SU-DHL-6 (cell line): ENCODE results near the gene FAM25A.

Source experiments
- H2AFZ ChIP-seq: fragments of 200-600 bp; sonication (generic); 2 replicates; pipeline ENCODE4 v1.6.1; 2014; ENCODE audit warnings: low read depth, mild to moderate bottlenecking, moderate library complexity, mixed read lengths, antibody characterized with exemption, low read length; ENCODE audit not compliant: severe bottlenecking
- H3F3A ChIP-seq: fragments of 200-600 bp; shearing (Covaris generic); 2 replicates; pipeline ENCODE4 v1.6.0; 2016; ENCODE audit warnings: antibody characterized with exemption, mild to moderate bottlenecking; ENCODE audit not compliant: insufficient read depth
- H3K27ac ChIP-seq: fragments of 200-600 bp; sonication (generic); 2 replicates; pipeline ENCODE4 v1.5.1; 2016; ENCODE audit warnings: low read depth, mild to moderate bottlenecking, low read length, moderate library complexity, mixed read lengths
- H3K27me3 ChIP-seq: fragments of 200-600 bp; sonication (generic), shearing (Covaris generic); 2 replicates; pipeline ENCODE4 v1.6.0; 2014; ENCODE audit warnings: mild to moderate bottlenecking, low read length
- H3K36me3 ChIP-seq: fragments of 200-600 bp; sonication (generic); 2 replicates; pipeline ENCODE4 v1.6.1; 2014; ENCODE audit warnings: mild to moderate bottlenecking, low read length, mixed read lengths
- H3K4me2 ChIP-seq: fragments of 300-600, 200-600 bp; shearing (Covaris generic), sonication (generic); 2 replicates; pipeline ENCODE4 v1.6.0; 2014; ENCODE audit warnings: low read length, low read depth, mild to moderate bottlenecking; ENCODE audit not compliant: poor library complexity, severe bottlenecking
- H3K4me3 ChIP-seq: fragments of 200-600 bp; sonication (generic); 2 replicates; pipeline ENCODE4 v1.5.1; 2014; ENCODE audit warnings: antibody characterized with exemption, low read length, mild to moderate bottlenecking, mixed read lengths; ENCODE audit not compliant: insufficient read depth, poor library complexity, severe bottlenecking
- H3K79me2 ChIP-seq: fragments of 200-600 bp; sonication (generic); 2 replicates; pipeline ENCODE4 v1.6.1; 2014; ENCODE audit warnings: mild to moderate bottlenecking, low read length, moderate library complexity; ENCODE audit not compliant: insufficient read depth
- H3K9ac ChIP-seq: fragments of 200-600 bp; sonication (generic); 2 replicates; pipeline ENCODE4 v1.7.0; 2014; ENCODE audit warnings: mild to moderate bottlenecking, low read length
- H3K9me2 ChIP-seq: fragments of 200-600 bp; sonication (generic); replicated peaks from 2 replicates; pipeline ENCODE4 v1.6.1; 2014; ENCODE audit warnings: low read length; ENCODE audit not compliant: insufficient read depth
- H3K9me3 ChIP-seq: fragments of 200-600 bp; sonication (generic); 2 replicates; pipeline ENCODE4 v1.6.1; 2014; ENCODE audit warnings: low read length, mixed read lengths; ENCODE audit not compliant: insufficient read depth
- H4K20me1 ChIP-seq: fragments of 200-600 bp; sonication (generic); 2 replicates; pipeline ENCODE4 v1.6.1; 2014; ENCODE audit warnings: low read depth, mild to moderate bottlenecking, antibody characterized with exemption, low read length, moderate library complexity, mixed read lengths
- EZH2phosphoT487 ChIP-seq: fragments of 200-600 bp; sonication (generic), shearing (Covaris generic); conservative IDR thresholded peaks from 2 replicates; pipeline ENCODE4 v1.6.1; 2018; ENCODE audit warnings: mild to moderate bottlenecking, antibody characterized with exemption, low read length, moderate library complexity, mixed read lengths
- TF ChIP-seq, protein P1 (sequence below): fragments of 200-600 bp; sonication (generic); IDR thresholded peaks from one replicate; pipeline ENCODE4 v1.5.1; 2017; ENCODE audit warnings: antibody characterized with exemption, mild to moderate bottlenecking, low read length, moderate library complexity; ENCODE audit not compliant: insufficient read depth, poor library complexity, severe bottlenecking

FAM25A gene

DNA sequence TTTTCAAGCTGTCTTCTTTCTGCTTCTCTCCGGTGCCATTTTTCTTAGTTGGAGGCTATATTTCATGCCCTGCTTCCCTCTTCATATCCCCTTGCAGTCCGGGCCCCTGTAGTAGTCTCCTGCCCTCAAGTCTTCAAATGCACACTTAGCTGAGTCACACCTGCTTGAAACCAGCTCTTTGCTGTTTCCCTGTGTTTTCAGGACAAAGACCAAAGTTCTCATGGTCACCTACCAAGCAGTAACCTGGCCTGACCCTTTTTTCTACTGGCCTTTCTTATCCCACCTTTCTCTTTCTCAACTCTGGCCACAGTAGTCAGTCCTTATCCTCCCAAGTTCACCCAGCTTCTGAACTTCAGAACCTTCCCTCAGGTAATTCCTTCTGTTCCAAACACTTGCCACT, 46.1 kb downstream of the FAM25A start:
- Histone ChIP-seq H3K4me2 (no peak overlapping the region), H3K36me3 (peaks cover 28% of the 10 kb centered on the region; the same call in 1 of the 2 replicates)

DNA sequence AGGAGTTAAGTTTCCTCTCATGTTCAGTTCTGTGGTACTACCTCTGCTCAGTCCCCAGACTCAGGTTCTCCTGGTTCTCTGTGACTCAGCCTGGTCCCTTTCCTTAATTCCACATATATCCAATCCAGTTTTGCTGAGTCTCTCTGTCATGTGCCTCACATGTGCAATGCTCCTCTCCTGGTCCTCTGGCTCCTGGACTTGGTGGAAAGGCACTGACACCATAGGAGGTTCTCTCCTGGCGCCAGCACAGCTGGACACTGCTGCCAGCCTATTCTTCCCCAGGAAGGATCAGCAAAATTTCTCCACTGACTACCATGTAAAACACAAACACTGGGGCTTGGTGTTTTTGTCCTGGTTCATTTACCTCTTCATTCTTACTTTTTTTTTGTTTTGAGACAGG, 46.8 kb downstream of the FAM25A start:
- no peaks in the 10 kb centered on the region for H3K9me2 ChIP-seq
- H3K27ac ChIP-seq = no peak overlapping the region
- no peaks in the 10 kb centered on the region for H3K27me3 ChIP-seq
- H2AFZ ChIP-seq = no peak overlapping the region
- H3F3A ChIP-seq = no peaks in the 10 kb centered on the region
- H3K9ac ChIP-seq = no peak overlapping the region
- no peak for TF ChIP-seq EZH2phosphoT487
- TF ChIP-seq, protein P1, sequence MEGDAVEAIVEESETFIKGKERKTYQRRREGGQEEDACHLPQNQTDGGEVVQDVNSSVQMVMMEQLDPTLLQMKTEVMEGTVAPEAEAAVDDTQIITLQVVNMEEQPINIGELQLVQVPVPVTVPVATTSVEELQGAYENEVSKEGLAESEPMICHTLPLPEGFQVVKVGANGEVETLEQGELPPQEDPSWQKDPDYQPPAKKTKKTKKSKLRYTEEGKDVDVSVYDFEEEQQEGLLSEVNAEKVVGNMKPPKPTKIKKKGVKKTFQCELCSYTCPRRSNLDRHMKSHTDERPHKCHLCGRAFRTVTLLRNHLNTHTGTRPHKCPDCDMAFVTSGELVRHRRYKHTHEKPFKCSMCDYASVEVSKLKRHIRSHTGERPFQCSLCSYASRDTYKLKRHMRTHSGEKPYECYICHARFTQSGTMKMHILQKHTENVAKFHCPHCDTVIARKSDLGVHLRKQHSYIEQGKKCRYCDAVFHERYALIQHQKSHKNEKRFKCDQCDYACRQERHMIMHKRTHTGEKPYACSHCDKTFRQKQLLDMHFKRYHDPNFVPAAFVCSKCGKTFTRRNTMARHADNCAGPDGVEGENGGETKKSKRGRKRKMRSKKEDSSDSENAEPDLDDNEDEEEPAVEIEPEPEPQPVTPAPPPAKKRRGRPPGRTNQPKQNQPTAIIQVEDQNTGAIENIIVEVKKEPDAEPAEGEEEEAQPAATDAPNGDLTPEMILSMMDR = no peak
- no peaks in the 10 kb centered on the region for H3K79me2 ChIP-seq
- H3K4me2 ChIP-seq = no peak overlapping the region
- no peaks in the 10 kb centered on the region for H4K20me1 ChIP-seq
- peaks cover 28% of the 10 kb centered on the region; the same call in 1 of the 2 replicates for H3K36me3 ChIP-seq
- no peak overlapping the region for H3K4me3 ChIP-seq
- no peaks in the 10 kb centered on the region for H3K9me3 ChIP-seq

More for the DNA sequence above, 46.1 kb downstream of the FAM25A start:
- Histone ChIP-seq H3K27me3 (no peaks in the 10 kb centered on the region), H3K4me3 (no peak overlapping the region), H3K27ac (no peak overlapping the region), H3K9me2 (no peaks in the 10 kb centered on the region), H3F3A (no peaks in the 10 kb centered on the region), H3K9ac (no peak overlapping the region), H2AFZ (no peak overlapping the region), H4K20me1 (no peaks in the 10 kb centered on the region), H3K9me3 (no peaks in the 10 kb centered on the region), H3K79me2 (no peaks in the 10 kb centered on the region)
- TF ChIP-seq, protein P1 = no peak
- no peak for TF ChIP-seq EZH2phosphoT487

DNA sequence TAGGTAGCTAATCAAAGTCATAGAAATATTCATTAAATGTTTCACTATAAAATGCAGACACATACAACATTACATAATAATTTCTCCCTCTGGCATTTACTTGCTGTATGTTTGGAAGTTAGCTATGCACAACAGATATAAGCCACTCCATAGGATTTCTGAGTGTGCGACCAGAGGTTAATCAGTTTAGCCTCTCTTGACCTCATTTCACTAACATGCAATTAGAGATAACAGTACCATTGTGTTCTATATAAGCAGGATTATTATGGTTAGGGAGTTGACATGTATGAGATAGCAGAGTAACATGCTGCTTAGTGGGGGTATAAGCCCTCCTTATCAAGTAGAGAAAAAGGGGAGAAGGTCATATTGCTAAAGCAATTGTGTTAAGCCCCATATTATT, 48.2 kb downstream of the FAM25A start:
- peaks cover 20% of the 10 kb centered on the region; the same call in 1 of the 2 replicates for H3K36me3 ChIP-seq
- no peak for TF ChIP-seq EZH2phosphoT487
- TF ChIP-seq, protein P1 = no peak

DNA sequence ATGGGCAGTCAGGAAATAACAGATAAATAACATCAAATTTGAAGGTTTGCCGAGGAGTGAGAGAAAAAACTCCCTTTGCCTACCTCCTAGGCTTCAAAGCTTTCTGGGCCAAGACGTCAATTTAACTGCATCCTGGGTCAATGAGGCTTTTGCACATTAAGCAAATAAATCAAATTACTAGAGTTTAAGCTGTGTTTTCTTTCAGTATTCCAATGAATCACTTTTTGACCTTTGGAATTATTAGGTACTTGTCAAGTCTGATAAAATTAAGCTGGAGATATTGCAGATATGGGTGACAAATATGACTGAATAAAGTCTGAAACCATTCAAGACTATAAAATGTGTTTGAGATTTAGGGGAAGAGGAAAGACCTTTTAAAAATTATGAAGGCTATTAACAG, 52.4 kb downstream of the FAM25A start:
- Histone ChIP-seq H3K9ac (no peak overlapping the region), H3K27me3 (no peaks in the 10 kb centered on the region), H2AFZ (no peak overlapping the region), H3K79me2 (0 out of 2 replicates have a peak, but pooled peaks cover 3% of the 10 kb centered on the region), H3K4me2 (no peak overlapping the region), H4K20me1 (no peaks in the 10 kb centered on the region), H3K36me3 (peaks cover 26% of the 10 kb centered on the region; the same call in 1 of the 2 replicates), H3K9me3 (no peaks in the 10 kb centered on the region), H3K27ac (no peak overlapping the region), H3K9me2 (no peaks in the 10 kb centered on the region), H3K4me3 (no peak overlapping the region), H3F3A (no peaks in the 10 kb centered on the region; the same call in 1 of the 2 replicates)
- TF ChIP-seq EZH2phosphoT487 = no peak
- TF ChIP-seq, protein P1 = no peak

More for the DNA sequence above, 48.2 kb downstream of the FAM25A start:
- Histone ChIP-seq H3K9me3 (no peaks in the 10 kb centered on the region), H4K20me1 (no peaks in the 10 kb centered on the region), H3K9ac (no peak overlapping the region), H3F3A (no peaks in the 10 kb centered on the region), H3K4me2 (no peak overlapping the region), H3K27ac (no peak overlapping the region), H3K9me2 (no peaks in the 10 kb centered on the region), H3K79me2 (no peaks in the 10 kb centered on the region), H3K4me3 (no peak overlapping the region), H2AFZ (no peak overlapping the region), H3K27me3 (no peaks in the 10 kb centered on the region)
